ENCODE measurements around the gene DCANP1. TPM values are rescaled to one million over a fixed set of nuclear protein-coding genes. Genes with fewer than 3 reads are reported as not detected.

DCANP1 gene
- total and polyA plus RNA-seq, 9 of the 15 experiments (the other 6 are each of a cell fraction or from before 2014, with no cell fraction given) = not detected

DNA sequence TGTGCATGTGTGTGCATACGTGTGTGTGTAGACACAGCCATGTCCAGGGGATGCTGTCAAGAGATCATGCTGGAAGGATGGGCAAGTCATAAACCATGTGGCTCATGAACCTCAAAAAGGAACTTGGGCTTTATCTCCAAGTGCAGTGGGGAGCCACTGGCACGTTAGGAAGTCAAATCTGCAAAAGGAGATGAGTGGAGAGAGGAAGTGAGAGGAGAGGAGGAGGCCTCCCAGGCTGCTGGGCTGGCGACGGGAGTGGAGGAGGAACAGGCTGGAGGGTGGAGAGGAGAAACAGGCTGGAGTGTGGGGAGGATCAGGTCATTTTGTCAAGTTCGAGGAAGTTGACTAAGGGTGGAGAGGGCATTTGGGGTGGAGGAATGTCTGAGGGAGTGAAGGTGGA is 34.2 kb upstream of the DCANP1 start (continued):
- TF ChIP-seq, protein P1, sequence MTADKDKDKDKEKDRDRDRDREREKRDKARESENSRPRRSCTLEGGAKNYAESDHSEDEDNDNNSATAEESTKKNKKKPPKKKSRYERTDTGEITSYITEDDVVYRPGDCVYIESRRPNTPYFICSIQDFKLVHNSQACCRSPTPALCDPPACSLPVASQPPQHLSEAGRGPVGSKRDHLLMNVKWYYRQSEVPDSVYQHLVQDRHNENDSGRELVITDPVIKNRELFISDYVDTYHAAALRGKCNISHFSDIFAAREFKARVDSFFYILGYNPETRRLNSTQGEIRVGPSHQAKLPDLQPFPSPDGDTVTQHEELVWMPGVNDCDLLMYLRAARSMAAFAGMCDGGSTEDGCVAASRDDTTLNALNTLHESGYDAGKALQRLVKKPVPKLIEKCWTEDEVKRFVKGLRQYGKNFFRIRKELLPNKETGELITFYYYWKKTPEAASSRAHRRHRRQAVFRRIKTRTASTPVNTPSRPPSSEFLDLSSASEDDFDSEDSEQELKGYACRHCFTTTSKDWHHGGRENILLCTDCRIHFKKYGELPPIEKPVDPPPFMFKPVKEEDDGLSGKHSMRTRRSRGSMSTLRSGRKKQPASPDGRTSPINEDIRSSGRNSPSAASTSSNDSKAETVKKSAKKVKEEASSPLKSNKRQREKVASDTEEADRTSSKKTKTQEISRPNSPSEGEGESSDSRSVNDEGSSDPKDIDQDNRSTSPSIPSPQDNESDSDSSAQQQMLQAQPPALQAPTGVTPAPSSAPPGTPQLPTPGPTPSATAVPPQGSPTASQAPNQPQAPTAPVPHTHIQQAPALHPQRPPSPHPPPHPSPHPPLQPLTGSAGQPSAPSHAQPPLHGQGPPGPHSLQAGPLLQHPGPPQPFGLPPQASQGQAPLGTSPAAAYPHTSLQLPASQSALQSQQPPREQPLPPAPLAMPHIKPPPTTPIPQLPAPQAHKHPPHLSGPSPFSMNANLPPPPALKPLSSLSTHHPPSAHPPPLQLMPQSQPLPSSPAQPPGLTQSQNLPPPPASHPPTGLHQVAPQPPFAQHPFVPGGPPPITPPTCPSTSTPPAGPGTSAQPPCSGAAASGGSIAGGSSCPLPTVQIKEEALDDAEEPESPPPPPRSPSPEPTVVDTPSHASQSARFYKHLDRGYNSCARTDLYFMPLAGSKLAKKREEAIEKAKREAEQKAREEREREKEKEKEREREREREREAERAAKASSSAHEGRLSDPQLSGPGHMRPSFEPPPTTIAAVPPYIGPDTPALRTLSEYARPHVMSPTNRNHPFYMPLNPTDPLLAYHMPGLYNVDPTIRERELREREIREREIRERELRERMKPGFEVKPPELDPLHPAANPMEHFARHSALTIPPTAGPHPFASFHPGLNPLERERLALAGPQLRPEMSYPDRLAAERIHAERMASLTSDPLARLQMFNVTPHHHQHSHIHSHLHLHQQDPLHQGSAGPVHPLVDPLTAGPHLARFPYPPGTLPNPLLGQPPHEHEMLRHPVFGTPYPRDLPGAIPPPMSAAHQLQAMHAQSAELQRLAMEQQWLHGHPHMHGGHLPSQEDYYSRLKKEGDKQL (CRISPR knock-in tag; IDR thresholded peaks at IDR 0.05; ENCODE audit: borderline replicate concordance) = no peak
- TF ChIP-seq ZC3H8 (IDR thresholded peaks at IDR 0.05) (no peak), EZH2 (IDR thresholded peaks at IDR 0.05; ENCODE audit: borderline replicate concordance, low read depth, low read length) (no peak), SRSF1 (IDR thresholded peaks at IDR 0.05; ENCODE audit: low read depth, low read length) (no peak), ZNF57 (CRISPR knock-in tag; IDR thresholded peaks at IDR 0.05) (no peak), SAFB (IDR thresholded peaks at IDR 0.05; ENCODE audit: borderline replicate concordance, low read depth, low read length) (no peak), ZNF263 (CRISPR knock-in tag; IDR thresholded peaks at IDR 0.05; ENCODE audit: borderline replicate concordance) (peak; percentile 82; the same call in 1 of the 2 replicates), RBM39 (optimal IDR thresholded peaks at IDR 0.05; ENCODE audit: low read depth, low read length) (no peak), RCOR1 (IDR thresholded peaks at IDR 0.05; ENCODE audit: borderline replicate concordance in 1 of 2, low read depth in 2 of 2, low read length in 2 of 2) (peak; percentile 78 to 83), RNF2 (IDR thresholded peaks at IDR 0.05) (peak; percentile 85; the same call in 1 of the 2 replicates), DPF2 (IDR thresholded peaks at IDR 0.05) (peak; percentile 31), SMAD4 (CRISPR knock-in tag; conservative IDR thresholded peaks at IDR 0.05) (peak; percentile 66), HMGN3 (IDR thresholded peaks at IDR 0.05; ENCODE audit: borderline replicate concordance, extremely low read depth, insufficient read length, low read depth, low read length) (no peak), MBD2 (IDR thresholded peaks at IDR 0.05; ENCODE audit: borderline replicate concordance, low read depth) (peak; percentile 29; the same call in 1 of the 2 replicates), ZNF311 (CRISPR knock-in tag; IDR thresholded peaks at IDR 0.05) (no peak), DDX20 (tag; IDR thresholded peaks at IDR 0.05; ENCODE audit: low read depth) (no peak), GATAD2A (IDR thresholded peaks at IDR 0.05) (0 out of 2 replicates have a peak, but pooled peaks have one; percentile 21), LEF1 (IDR thresholded peaks at IDR 0.05) (peak; percentile 15; the same call in 1 of the 2 replicates), NFE2 (IDR thresholded peaks at IDR 0.05; ENCODE audit: low read depth) (no peak), ZFP36 (IDR thresholded peaks at IDR 0.05; ENCODE audit: low read depth, low read length, partially characterized antibody) (peak; percentile 50)
- TF ChIP-seq, protein P2, sequence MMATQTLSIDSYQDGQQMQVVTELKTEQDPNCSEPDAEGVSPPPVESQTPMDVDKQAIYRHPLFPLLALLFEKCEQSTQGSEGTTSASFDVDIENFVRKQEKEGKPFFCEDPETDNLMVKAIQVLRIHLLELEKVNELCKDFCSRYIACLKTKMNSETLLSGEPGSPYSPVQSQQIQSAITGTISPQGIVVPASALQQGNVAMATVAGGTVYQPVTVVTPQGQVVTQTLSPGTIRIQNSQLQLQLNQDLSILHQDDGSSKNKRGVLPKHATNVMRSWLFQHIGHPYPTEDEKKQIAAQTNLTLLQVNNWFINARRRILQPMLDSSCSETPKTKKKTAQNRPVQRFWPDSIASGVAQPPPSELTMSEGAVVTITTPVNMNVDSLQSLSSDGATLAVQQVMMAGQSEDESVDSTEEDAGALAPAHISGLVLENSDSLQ (IDR thresholded peaks at IDR 0.05) = no peak
- TF ChIP-seq, protein P3, sequence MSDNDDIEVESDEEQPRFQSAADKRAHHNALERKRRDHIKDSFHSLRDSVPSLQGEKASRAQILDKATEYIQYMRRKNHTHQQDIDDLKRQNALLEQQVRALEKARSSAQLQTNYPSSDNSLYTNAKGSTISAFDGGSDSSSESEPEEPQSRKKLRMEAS (CRISPR knock-in tag; IDR thresholded peaks at IDR 0.05) = peak; percentile 88
- TF ChIP-seq, protein P4, sequence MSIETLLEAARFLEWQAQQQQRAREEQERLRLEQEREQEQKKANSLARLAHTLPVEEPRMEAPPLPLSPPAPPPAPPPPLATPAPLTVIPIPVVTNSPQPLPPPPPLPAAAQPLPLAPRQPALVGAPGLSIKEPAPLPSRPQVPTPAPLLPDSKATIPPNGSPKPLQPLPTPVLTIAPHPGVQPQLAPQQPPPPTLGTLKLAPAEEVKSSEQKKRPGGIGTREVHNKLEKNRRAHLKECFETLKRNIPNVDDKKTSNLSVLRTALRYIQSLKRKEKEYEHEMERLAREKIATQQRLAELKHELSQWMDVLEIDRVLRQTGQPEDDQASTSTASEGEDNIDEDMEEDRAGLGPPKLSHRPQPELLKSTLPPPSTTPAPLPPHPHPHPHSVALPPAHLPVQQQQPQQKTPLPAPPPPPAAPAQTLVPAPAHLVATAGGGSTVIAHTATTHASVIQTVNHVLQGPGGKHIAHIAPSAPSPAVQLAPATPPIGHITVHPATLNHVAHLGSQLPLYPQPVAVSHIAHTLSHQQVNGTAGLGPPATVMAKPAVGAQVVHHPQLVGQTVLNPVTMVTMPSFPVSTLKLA (conservative IDR thresholded peaks at IDR 0.05) = peak in 1 of 2 experiments; percentile 66; a peak in 2 of 4 replicates
